IPS-18c (cell line): ENCODE measurements around the gene AGFG1.
"Not testable (repeated sequence)": the region's sequence is repeated elsewhere in the genome, so short reads cannot be mapped to it uniquely, and the experiment has no call there.

ENCODE experiments used
- H3K4me3 ChIP-seq: 2 replicates; pipeline ENCODE4 v1.7.0; 2013; ENCODE audit warnings: low read depth, mild to moderate bottlenecking, low read length, moderate library complexity; ENCODE audit not compliant: insufficient read depth
- H3K9me3 ChIP-seq: one replicate; pipeline ENCODE4 v1.6.1; 2013; ENCODE audit warnings: mild to moderate bottlenecking, low read length, moderate library complexity; ENCODE audit not compliant: control insufficient read depth, insufficient read depth

AGFG1 gene

GRCh38 chr2:227566012-227566411 lies 94.1 kb downstream of the AGFG1 start:
- Histone ChIP-seq H3K4me3 (no peak overlapping the region), H3K9me3 (no peaks in the 10 kb centered on the region)

GRCh38 chr2:227568852-227569169 lies 96.9 kb downstream of the AGFG1 start:
- H3K9me3 ChIP-seq, result no peaks in the 10 kb centered on the region
- H3K4me3 ChIP-seq, result no peak overlapping the region

- Histone ChIP-seq H3K9me3 (no peaks in the 10 kb centered on the region), H3K4me3 (no peak overlapping the region)
Measured at GRCh38 chr2:227570615-227571014, 98.7 kb downstream of the AGFG1 start.

GRCh38 chr2:227576110-227576509 lies 104.2 kb downstream of the AGFG1 start:
- H3K9me3 ChIP-seq, result no peaks in the 10 kb centered on the region
- no peak overlapping the region for H3K4me3 ChIP-seq

GRCh38 chr2:227576812-227577211 lies 104.9 kb downstream of the AGFG1 start:
- no peaks in the 10 kb centered on the region for H3K9me3 ChIP-seq
- H3K4me3 ChIP-seq, result no peak overlapping the region

- Histone ChIP-seq H3K9me3 (no peaks in the 10 kb centered on the region), H3K4me3 (no peak overlapping the region)
Measured at GRCh38 chr2:227577555-227577954, 105.6 kb downstream of the AGFG1 start.

- H3K9me3 ChIP-seq, result peaks cover 3% of the 10 kb centered on the region
- no peak overlapping the region for H3K4me3 ChIP-seq
Measured at GRCh38 chr2:227578642-227579041, 106.7 kb downstream of the AGFG1 start.

GRCh38 chr2:227579791-227580190 lies 107.8 kb downstream of the AGFG1 start:
- Histone ChIP-seq H3K9me3 (peaks cover 3% of the 10 kb centered on the region), H3K4me3 (no peak overlapping the region)

GRCh38 chr2:227582369-227582768 lies 110.4 kb downstream of the AGFG1 start:
- H3K4me3 ChIP-seq, result no peak overlapping the region
- H3K9me3 ChIP-seq, result peaks cover 3% of the 10 kb centered on the region

- Histone ChIP-seq H3K4me3 (no peak overlapping the region), H3K9me3 (no peaks in the 10 kb centered on the region)
Measured at GRCh38 chr2:227592694-227593387, 120.9 kb downstream of the AGFG1 start.

GRCh38 chr2:227595797-227596196 lies 123.8 kb downstream of the AGFG1 start:
- Histone ChIP-seq H3K4me3 (no peak overlapping the region), H3K9me3 (no peaks in the 10 kb centered on the region)

- no peak overlapping the region for H3K4me3 ChIP-seq
- H3K9me3 ChIP-seq, result no peaks in the 10 kb centered on the region
Measured at GRCh38 chr2:227597036-227597435, 125.1 kb downstream of the AGFG1 start.

GRCh38 chr2:227597998-227598397 lies 126.0 kb downstream of the AGFG1 start:
- no peak overlapping the region for H3K4me3 ChIP-seq
- no peaks in the 10 kb centered on the region for H3K9me3 ChIP-seq

- H3K4me3 ChIP-seq, result not testable (repeated sequence)
Measured at GRCh38 chr2:227598835-227599503, 127.0 kb downstream of the AGFG1 start, which contains the start of gene SCYGR2. Gene SCYGR2 (plus strand): TSS chr2:227598893. CDS start chr2:227598893, 0 bp downstream.

GRCh38 chr2:227602358-227602757 lies 130.4 kb downstream of the AGFG1 start:
- H3K4me3 ChIP-seq, result no peak overlapping the region
- no peaks in the 10 kb centered on the region for H3K9me3 ChIP-seq

More at GRCh38 chr2:227598835-227599503, 127.0 kb downstream of the AGFG1 start, which contains the start of gene SCYGR2:
- not testable (repeated sequence) for H3K9me3 ChIP-seq

- Histone ChIP-seq H3K4me3 (no peak overlapping the region), H3K9me3 (no peaks in the 10 kb centered on the region)
Measured at GRCh38 chr2:227606476-227606875, 134.5 kb downstream of the AGFG1 start.

- no peak overlapping the region for H3K4me3 ChIP-seq
Measured at GRCh38 chr2:227607941-227608340, 136.0 kb downstream of the AGFG1 start.

GRCh38 chr2:227608561-227609338 lies 136.8 kb downstream of the AGFG1 start:
- H3K4me3 ChIP-seq, result no peak overlapping the region
- no peaks in the 10 kb centered on the region for H3K9me3 ChIP-seq

More at GRCh38 chr2:227607941-227608340, 136.0 kb downstream of the AGFG1 start:
- H3K9me3 ChIP-seq, result no peaks in the 10 kb centered on the region
